SK-N-SH (cell line): ENCODE measurements around the gene DPPA2. TPM values are rescaled to one million over a fixed set of nuclear protein-coding genes. Genes with fewer than 3 reads are reported as not detected.

Experiments
- CTCF ChIA-PET: fragments of 300-600, 350-600 bp; formaldehyde crosslinking; extraction: SDS; loops from one replicate; lab custom pipeline; 2021; lab: Yijun Ruan, JAX
- POLR2A ChIA-PET: fragments of 350-600 bp; sonication (Branson Sonifier 250); formaldehyde crosslinking; extraction: SDS; loops from one replicate; lab custom pipeline; 2020; ENCODE audit warnings: antibody characterized with exemption, inconsistent platforms; lab: Yijun Ruan, JAX
- DNase-seq: peaks from one replicate; pipeline ENCODE4 v3.0.0; 2012
- H2AFZ ChIP-seq: fragments of 200-600 bp; sonication (generic); 2 replicates; pipeline ENCODE4 v1.8.1; 2016; ENCODE audit warnings: antibody characterized with exemption, mild to moderate bottlenecking, low read depth
- H3F3A ChIP-seq: fragments of 200-600 bp; sonication (generic); replicated peaks from 2 replicates; pipeline ENCODE3; 2016; ENCODE audit warnings: antibody characterized with exemption, mild to moderate bottlenecking; ENCODE audit not compliant: insufficient read depth
- H3K27ac ChIP-seq, 2 experiments: fragments of 200-500 bp in 1 of 2; fragments of 200-600 bp in 1 of 2; sonication (Bioruptor generic) in 1 of 2; sonication (generic), shearing (Covaris generic) in 1 of 2; 2 replicates each; pipeline versions ENCODE4 v1.5.1 to v1.6.1; 2014 to 2016; ENCODE audit warnings: low read depth in 2 of 2, inconsistent platforms in 1 of 2, low read length in 1 of 2, mild to moderate bottlenecking in 1 of 2, mixed read lengths in 1 of 2
- H3K27me3 ChIP-seq: fragments of 200-600 bp; sonication (generic), shearing (Covaris generic); 2 replicates; pipeline ENCODE4 v1.6.1; 2016; ENCODE audit warnings: mixed run types; ENCODE audit not compliant: insufficient read depth
- H3K36me3 ChIP-seq, 2 experiments: fragments of 200-500 bp in 1 of 2; fragments of 200-600 bp in 1 of 2; sonication (Bioruptor generic) in 1 of 2; sonication (generic) in 1 of 2; replicated peaks in 1 of 2; 2 replicates each; pipeline versions ENCODE3 to v1.5.1; 2014 to 2016; ENCODE audit warnings: low read length in 1 of 2, mild to moderate bottlenecking in 1 of 2; ENCODE audit not compliant: insufficient read depth in 2 of 2, control insufficient read depth in 1 of 2
- H3K4me1 ChIP-seq, 2 experiments: fragments of 200-500 bp in 1 of 2; fragments of 200-600 bp in 1 of 2; sonication (Bioruptor generic) in 1 of 2; sonication (generic), shearing (Covaris generic) in 1 of 2; 2 replicates each; pipeline versions ENCODE4 v1.5.1 to v1.6.1; 2014 to 2016; ENCODE audit warnings: low read depth in 1 of 2, low read length in 1 of 2, mixed run types in 1 of 2; ENCODE audit not compliant: insufficient read depth in 2 of 2, control insufficient read depth in 1 of 2
- H3K4me2 ChIP-seq: fragments of 200-600 bp; sonication (generic), shearing (Covaris generic); 2 replicates; pipeline ENCODE4 v1.6.1; 2017; ENCODE audit warnings: mixed run types
- H3K4me3 ChIP-seq, 2 experiments: fragments of 200-500 bp in 1 of 2; fragments of 200-600 bp in 1 of 2; sonication (Bioruptor generic) in 1 of 2; sonication (generic), shearing (Covaris generic) in 1 of 2; 2 replicates each; pipeline versions ENCODE4 v1.5.1 to v1.8.1; 2014 to 2016; ENCODE audit warnings: low read depth in 2 of 2, inconsistent platforms in 1 of 2, low read length in 1 of 2, mild to moderate bottlenecking in 1 of 2, mixed read lengths in 1 of 2, moderate library complexity in 1 of 2
- H3K79me2 ChIP-seq: fragments of 200-600 bp; sonication (generic); 2 replicates; pipeline ENCODE4 v1.8.1; 2017; ENCODE audit warnings: mild to moderate bottlenecking; ENCODE audit not compliant: insufficient read depth
- H3K9ac ChIP-seq: fragments of 200-600 bp; sonication (generic); 2 replicates; pipeline ENCODE4 v1.6.1; 2017; ENCODE audit warnings: mixed run types
- H3K9me2 ChIP-seq: fragments of 200-600 bp; sonication (generic); 2 replicates; pipeline ENCODE4 v1.6.1; 2017; ENCODE audit warnings: mixed run types
- H3K9me3 ChIP-seq: fragments of 200-600 bp; sonication (generic); 2 replicates; pipeline ENCODE4 v1.6.1; 2017; ENCODE audit warnings: mixed run types, mild to moderate bottlenecking, moderate library complexity
- H4K20me1 ChIP-seq: fragments of 200-600 bp; sonication (generic); 2 replicates; pipeline ENCODE4 v1.6.1; 2017; ENCODE audit warnings: mild to moderate bottlenecking, mixed run types; ENCODE audit not compliant: insufficient read depth
- CHD2 ChIP-seq: fragments of 150-350 bp; IDR thresholded peaks from 2 replicates; pipeline ENCODE4 v1.6.1; 2018; ENCODE audit warnings: low read length; ENCODE audit not compliant: partially characterized antibody
- CTCF ChIP-seq: fragments of 200-600 bp; sonication (generic); IDR thresholded peaks from 2 replicates; pipeline ENCODE4 v1.6.1; 2017; ENCODE audit warnings: antibody characterized with exemption, mild to moderate bottlenecking, moderate library complexity
- ELF1 ChIP-seq: IDR thresholded peaks from 2 replicates; pipeline ENCODE4 v1.4.0; 2012
- EP300 ChIP-seq, 2 experiments: IDR thresholded peaks; 2 replicates each; pipeline versions ENCODE4 v1.4.0 to v1.6.1; 2012; ENCODE audit warnings: borderline replicate concordance in 1 of 2, low read depth in 1 of 2, low read length in 1 of 2
- EZH2phosphoT487 ChIP-seq: fragments of 200-600 bp; sonication (generic); IDR thresholded peaks from 2 replicates; pipeline ENCODE4 v1.6.1; 2017; ENCODE audit warnings: low read depth, mixed run types, mild to moderate bottlenecking, antibody characterized with exemption, moderate library complexity, borderline replicate concordance
- FOXJ3 ChIP-seq: sonication (generic); formaldehyde crosslinking; IDR thresholded peaks from 2 replicates; pipeline ENCODE4 v1.5.1; 2020; ENCODE audit warnings: mild to moderate bottlenecking, missing genetic modification reagents
- GABPA ChIP-seq: IDR thresholded peaks from 2 replicates; pipeline ENCODE4 v1.4.0; 2012; ENCODE audit warnings: low read depth, mild to moderate bottlenecking
- GATA2 ChIP-seq: sonication (generic); formaldehyde crosslinking; IDR thresholded peaks from 2 replicates; pipeline ENCODE4 v1.5.0; 2020; ENCODE audit warnings: mild to moderate bottlenecking, missing genetic modification reagents
- IRF3 ChIP-seq: fragments of 150-350 bp; IDR thresholded peaks from 2 replicates; pipeline ENCODE4 v1.6.1; 2016; ENCODE audit warnings: mild to moderate bottlenecking, low read depth, low read length
- NRF1 ChIP-seq: IDR thresholded peaks from 2 replicates; pipeline ENCODE4 v1.6.1; 2012; ENCODE audit warnings: low read depth, mild to moderate bottlenecking, low read length
- RCOR1 ChIP-seq: fragments of 150-350 bp; IDR thresholded peaks from 2 replicates; pipeline ENCODE4 v1.6.1; 2017; ENCODE audit warnings: antibody characterized with exemption, low read length
- SMC3 ChIP-seq: IDR thresholded peaks from 2 replicates; pipeline ENCODE4 v1.6.1; 2012; ENCODE audit warnings: low read depth, low read length, improper control_type of control experiment
- TAF1 ChIP-seq: IDR thresholded peaks from 2 replicates; pipeline ENCODE4 v1.6.1; 2012; ENCODE audit warnings: low read depth, mild to moderate bottlenecking, low read length, moderate library complexity, borderline replicate concordance
- USF1 ChIP-seq: IDR thresholded peaks from 2 replicates; pipeline ENCODE4 v1.4.0; 2012; ENCODE audit warnings: low read depth, borderline replicate concordance
- USF2 ChIP-seq: fragments of 150-350 bp; IDR thresholded peaks from 2 replicates; pipeline ENCODE4 v1.6.1; 2017; ENCODE audit warnings: antibody characterized with exemption, low read length, low read depth, borderline replicate concordance
- YY1 ChIP-seq: IDR thresholded peaks from 2 replicates; pipeline ENCODE4 v1.4.0; 2012; ENCODE audit warnings: low read depth, mild to moderate bottlenecking
- WGBS: methylation state at CpG from one replicate; pipeline ENCODE4 v1.1.6; 2017; ENCODE audit warnings: low lambda C conversion rate; 5-methylcytosine and 5-hydroxymethylcytosine counted together
- polyA plus RNA-seq, 3 experiments: library from polyadenylated mRNA; depleted of rRNA; stranded (reverse); fragments of >200 nt; gene quantifications; 2 replicates each; pipeline ENCODE4 v1.2.3, GENCODE V29; 2012

Gene DPPA2
- not detected in 2 replicates for polyA plus RNA-seq (2012; rRNA removed)
- not detected in 2 replicates for polyA plus RNA-seq (2012; cell fraction: cytosol; rRNA removed)
- polyA plus RNA-seq (2012; cell fraction: nucleus; rRNA removed), result not detected in 2 replicates

- POLR2A ChIA-PET, result no interaction called here
- DNase-seq, result no peak
- H3K36me3 ChIP-seq, result no peaks in the 10 kb centered on the region
- H3K27me3 ChIP-seq, result no peaks in the 10 kb centered on the region
- H3K4me3 ChIP-seq, result no peak within 1 kb of the TSS
- TF ChIP-seq NRF1 (no peak), GATA2 (no peak), GABPA (no peak), EP300 (IDR thresholded peaks at IDR 0.05; ENCODE audit: borderline replicate concordance in 1 of 2, low read depth in 1 of 2, low read length in 1 of 2) (no peak), RCOR1 (no peak), TAF1 (no peak), IRF3 (no peak), YY1 (no peak), ELF1 (no peak), FOXJ3 (no peak), EZH2phosphoT487 (no peak), SMC3 (no peak), CHD2 (no peak), USF2 (no peak), CTCF (no peak), USF1 (no peak)
- 76% methylated on average over 12 of the region's 21 CpGs for WGBS
- H4K20me1 ChIP-seq, result no peaks in the 10 kb centered on the region
- H2AFZ ChIP-seq, result no peak within 1 kb of the TSS
- H3K4me1 ChIP-seq, result no peaks in the 10 kb centered on the region
- H3K79me2 ChIP-seq, result no peaks in the 10 kb centered on the region
- H3F3A ChIP-seq, result no peaks in the 10 kb centered on the region
- no peak within 1 kb of the TSS for H3K27ac ChIP-seq
- H3K4me2 ChIP-seq, result no peak within 1 kb of the TSS
- CTCF ChIA-PET, result interaction anchor here (1.1 kb wide), 1 partner anchor 10 kb away, joined by 3 read pairs; no protein-coding TSS in a partner anchor
- H3K9ac ChIP-seq, result no peak within 1 kb of the TSS
- no peaks in the 10 kb centered on the region for H3K9me3 ChIP-seq
- no peaks in the 10 kb centered on the region for H3K9me2 ChIP-seq
Observed at GRCh38 chr3:109316162-109316730, at the start of gene DPPA2. Gene DPPA2, minus strand, starts transcription at chr3:109316517. Its CDS starts 1,975 bp downstream, at chr3:109314542.
